Activated CD4-positive, alpha-beta T cell treated with anti-CD3 and anti-CD28 coated beads, Interleukin-2, amount 10 ng/mL, durations not matched to agents 7 days and 5 days (primary cell): ENCODE data around the gene ADCY9. TPM values are rescaled to one million over a fixed set of nuclear protein-coding genes. Genes with fewer than 3 reads are reported as not detected.

ENCODE experiments used
- CTCF ChIA-PET: fragments of 350-600 bp; sonication (Branson Sonifier 250); formaldehyde crosslinking; loops from one replicate; lab custom pipeline; 2021; ENCODE audit warnings: antibody characterized with exemption; lab: Charles Lee
- POLR2A ChIA-PET: fragments of 350-600 bp; sonication (Branson Sonifier 250); formaldehyde crosslinking; loops from one replicate; lab custom pipeline; 2021; ENCODE audit warnings: antibody characterized with exemption; lab: Charles Lee
- DNase-seq: peaks from one replicate; pipeline ENCODE4 v3.0.0-alpha.2; 2020
- H3K27ac Mint-ChIP-seq: one replicate; pipeline ENCODE4 v1.8.0; 2021; ENCODE audit warnings: mild to moderate bottlenecking, moderate library complexity, mixed read lengths
- H3K27me3 Mint-ChIP-seq: one replicate; pipeline ENCODE4 v1.8.0; 2021; ENCODE audit warnings: mixed read lengths
- H3K36me3 Mint-ChIP-seq: one replicate; pipeline ENCODE4 v1.8.0; 2021; ENCODE audit warnings: low read depth, mixed read lengths
- H3K4me1 Mint-ChIP-seq: one replicate; pipeline ENCODE4 v1.8.0; 2021; ENCODE audit warnings: mixed read lengths
- H3K4me3 Mint-ChIP-seq: one replicate; pipeline ENCODE4 v1.8.0; 2021; ENCODE audit warnings: mild to moderate bottlenecking, moderate library complexity, mixed read lengths
- H3K9me3 Mint-ChIP-seq: one replicate; pipeline ENCODE4 v1.8.0; 2021; ENCODE audit warnings: mixed read lengths
- total RNA-seq, 2 experiments: library from RNA; stranded (reverse); gene quantifications; one replicate each; pipeline ENCODE4 v1.2.3, GENCODE V29; 2021

ADCY9 gene
- total RNA-seq, 2 experiments from 2014 or later, result 10.4 to 12.4 TPM

DNA sequence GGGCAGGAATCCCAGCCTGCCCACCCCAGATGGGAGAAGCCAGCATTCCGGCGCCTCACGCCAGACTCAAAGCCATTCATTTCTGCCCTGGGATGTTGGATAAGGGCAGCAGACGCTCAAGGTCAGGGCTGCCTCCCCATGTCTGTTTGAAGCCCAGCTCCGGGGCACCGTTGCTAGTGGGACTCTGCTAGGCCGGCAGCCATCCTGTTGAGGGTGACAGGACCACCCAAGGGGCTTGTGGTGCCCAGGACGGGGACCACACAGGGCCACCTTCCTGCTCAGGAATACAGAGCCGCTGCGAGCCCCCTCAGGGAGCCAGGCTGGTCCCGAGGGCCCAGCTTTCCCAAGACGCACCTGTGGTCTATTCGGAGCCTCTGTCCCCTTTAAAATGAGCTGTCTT lies 134.0 kb downstream of the ADCY9 start:
- Mint-ChIP-seq H3K9me3 (no peaks in the 10 kb centered on the region), H3K36me3 (peaks cover 5% of the 10 kb centered on the region), H3K27me3 (no peaks in the 10 kb centered on the region), H3K27ac (no peak overlapping the region), H3K4me1 (peaks cover 6% of the 10 kb centered on the region), H3K4me3 (no peak overlapping the region)
- DNase-seq, result no peak
- POLR2A ChIA-PET, result no interaction called here
- CTCF ChIA-PET, result interaction anchor here (1.1 to 2.3 kb wide), 6 partner anchors 11 to 290 kb away, joined by 3 to 13 read pairs (median 4); no protein-coding TSS in a partner anchor

DNA sequence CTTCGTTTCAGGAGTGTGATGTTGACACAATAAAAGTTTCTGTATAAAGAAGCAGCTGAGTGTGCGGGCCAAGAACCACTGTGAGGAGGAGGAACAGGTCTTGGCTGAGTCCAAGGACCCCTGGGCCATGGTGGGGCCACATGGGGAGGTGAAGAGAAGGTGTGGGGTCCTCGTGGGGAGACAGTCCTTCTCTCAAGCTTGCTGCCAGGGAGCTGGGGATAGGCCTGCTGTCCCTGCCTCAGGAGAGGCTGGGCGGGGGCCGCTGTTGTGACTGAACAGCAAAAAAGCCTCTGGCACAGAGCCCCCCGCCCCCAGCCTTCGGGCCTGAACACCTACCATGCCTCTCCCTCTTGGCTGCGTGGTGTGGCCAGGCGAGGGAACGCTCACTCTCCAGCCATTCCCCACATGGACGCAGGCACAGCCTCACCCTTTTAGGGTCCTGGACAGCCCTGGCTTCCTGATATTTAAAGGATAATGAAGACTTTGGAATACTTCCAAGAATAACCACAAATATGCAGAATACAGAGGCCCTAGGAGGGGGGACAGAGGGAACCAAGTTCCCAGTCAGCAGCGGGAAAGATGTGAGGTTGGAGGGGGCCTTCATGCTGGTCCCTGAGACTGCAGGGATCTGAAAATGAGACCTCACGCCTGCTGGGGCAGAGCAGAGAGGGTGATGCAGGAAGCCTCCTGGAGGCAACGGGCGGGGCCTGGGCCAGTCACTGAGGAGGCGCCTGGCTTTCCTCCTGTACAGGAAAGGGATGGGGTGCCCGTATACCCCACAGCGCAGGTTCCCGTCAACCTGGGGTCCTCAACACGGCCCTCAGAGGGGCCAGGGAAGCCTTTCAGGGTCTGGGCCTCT lies 135.8 kb downstream of the ADCY9 start:
- ChIA-PET POLR2A (no interaction called here), CTCF (interaction anchor here (0.9 kb wide), 1 partner anchor 274 kb away, joined by 5 read pairs; no protein-coding TSS in a partner anchor)
- Mint-ChIP-seq H3K36me3 (peaks cover 7% of the 10 kb centered on the region), H3K4me1 (peaks cover 6% of the 10 kb centered on the region), H3K9me3 (no peaks in the 10 kb centered on the region), H3K27ac (no peak overlapping the region), H3K27me3 (no peaks in the 10 kb centered on the region), H3K4me3 (no peak overlapping the region)
- no peak for DNase-seq

DNA sequence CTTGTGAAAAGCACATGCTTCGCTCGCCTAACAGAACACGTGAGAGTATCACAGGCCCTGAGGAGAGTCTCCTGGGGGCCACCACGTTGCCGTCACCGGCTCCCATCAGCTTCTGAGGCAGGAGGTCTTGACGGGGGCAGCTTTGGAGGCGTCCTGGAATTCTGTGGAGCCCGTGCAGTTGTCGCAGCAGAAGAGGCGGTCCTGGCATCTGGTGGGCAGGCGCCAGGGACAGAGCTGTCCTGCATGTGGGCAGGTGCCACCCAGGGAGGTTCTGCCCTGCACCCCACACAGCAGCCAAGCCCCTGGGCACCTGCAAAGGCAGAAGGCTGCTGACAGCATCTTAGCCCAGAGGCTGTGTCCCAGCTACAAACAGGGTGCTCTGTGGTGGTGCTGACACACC lies 136.7 kb downstream of the ADCY9 start:
- ChIA-PET CTCF (interaction anchor here (0.9 kb wide), 1 partner anchor 275 kb away, joined by 5 read pairs; no protein-coding TSS in a partner anchor), POLR2A (no interaction called here)
- peaks cover 7% of the 10 kb centered on the region for H3K36me3 Mint-ChIP-seq
- no peak overlapping the region for H3K4me3 Mint-ChIP-seq
- no peaks in the 10 kb centered on the region for H3K27me3 Mint-ChIP-seq
- DNase-seq, result no peak
- H3K9me3 Mint-ChIP-seq, result no peaks in the 10 kb centered on the region
- peaks cover 6% of the 10 kb centered on the region for H3K4me1 Mint-ChIP-seq
- no peak overlapping the region for H3K27ac Mint-ChIP-seq

DNA sequence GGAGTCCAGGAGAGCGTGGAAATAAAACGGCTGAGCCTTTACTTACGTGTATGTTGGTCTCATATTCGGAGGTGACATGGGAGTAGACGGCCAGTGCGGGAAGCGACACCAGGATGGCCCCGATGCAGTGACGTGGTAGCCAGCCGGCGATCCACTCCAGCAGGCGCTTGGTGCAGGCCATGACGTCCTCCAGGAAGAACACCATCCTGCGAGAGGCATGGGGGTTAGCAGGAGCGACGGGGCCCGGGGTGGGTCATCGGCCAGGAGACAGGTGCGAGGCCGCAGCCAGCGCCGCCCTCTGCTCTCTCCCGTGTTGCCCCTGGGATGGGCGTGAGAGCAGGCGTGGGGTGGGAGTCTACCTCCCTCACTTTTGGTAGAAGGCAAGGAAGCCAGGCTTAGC lies 137.2 kb downstream of the ADCY9 start:
- no peak overlapping the region for H3K4me3 Mint-ChIP-seq
- H3K9me3 Mint-ChIP-seq, result no peaks in the 10 kb centered on the region
- POLR2A ChIA-PET, result no interaction called here
- no peak for DNase-seq
- CTCF ChIA-PET, result no interaction called here
- peaks cover 6% of the 10 kb centered on the region for H3K4me1 Mint-ChIP-seq
- peaks cover 7% of the 10 kb centered on the region for H3K36me3 Mint-ChIP-seq
- H3K27ac Mint-ChIP-seq, result no peak overlapping the region
- no peaks in the 10 kb centered on the region for H3K27me3 Mint-ChIP-seq

DNA sequence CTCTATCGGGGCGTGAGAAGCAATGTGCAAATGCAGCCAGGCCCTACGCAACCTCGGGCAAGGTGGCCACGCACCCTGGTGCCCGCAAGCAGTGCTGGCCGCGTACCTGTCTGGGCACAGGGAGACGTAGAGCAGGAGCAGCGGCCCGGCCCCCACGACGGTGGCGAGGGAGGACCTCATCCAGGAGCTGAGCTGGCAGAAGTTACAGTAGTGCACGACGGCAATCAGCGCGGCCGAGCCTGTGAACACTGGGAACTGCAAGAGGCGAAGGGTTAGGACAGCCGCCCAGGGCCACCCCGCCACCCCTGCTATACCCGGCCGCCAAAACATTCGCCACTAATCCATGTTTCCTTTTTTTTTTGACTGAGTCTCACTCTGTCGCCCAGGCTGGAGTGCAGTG lies 138.9 kb downstream of the ADCY9 start:
- H3K4me1 Mint-ChIP-seq, result no peaks in the 10 kb centered on the region
- no peaks in the 10 kb centered on the region for H3K9me3 Mint-ChIP-seq
- H3K36me3 Mint-ChIP-seq, result peaks cover 2% of the 10 kb centered on the region
- ChIA-PET CTCF (no interaction called here), POLR2A (no interaction called here)
- H3K27ac Mint-ChIP-seq, result no peak overlapping the region
- H3K27me3 Mint-ChIP-seq, result no peaks in the 10 kb centered on the region
- H3K4me3 Mint-ChIP-seq, result no peak overlapping the region
- no peak for DNase-seq

DNA sequence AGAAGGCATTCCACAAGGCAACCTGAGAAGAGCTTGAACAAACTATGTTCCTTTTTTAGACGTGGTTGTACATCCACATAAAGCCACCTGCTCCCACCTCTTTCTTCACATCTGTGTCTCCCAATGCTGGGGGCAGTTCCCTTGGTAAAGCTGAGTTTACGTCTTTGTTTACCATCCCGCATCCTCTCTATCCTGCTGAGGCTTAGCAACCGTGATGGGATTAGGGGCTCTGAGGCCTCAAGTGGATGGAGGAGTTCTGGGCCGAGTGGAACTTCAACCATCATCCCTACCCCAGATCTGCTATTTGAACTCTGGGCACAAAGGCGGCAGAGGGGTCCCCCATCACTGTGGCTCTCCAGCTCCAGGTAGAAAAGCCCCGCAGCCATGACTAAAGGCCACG lies 141.5 kb downstream of the ADCY9 start:
- no peaks in the 10 kb centered on the region for H3K4me1 Mint-ChIP-seq
- no peaks in the 10 kb centered on the region for H3K9me3 Mint-ChIP-seq
- peaks cover 2% of the 10 kb centered on the region for H3K36me3 Mint-ChIP-seq
- ChIA-PET POLR2A (no interaction called here), CTCF (interaction anchor here (1.5 kb wide), 1 partner anchor 11 kb away, joined by 4 read pairs; no protein-coding TSS in a partner anchor)
- H3K4me3 Mint-ChIP-seq, result no peak overlapping the region
- no peak overlapping the region for H3K27ac Mint-ChIP-seq
- H3K27me3 Mint-ChIP-seq, result no peaks in the 10 kb centered on the region
- no peak for DNase-seq

DNA sequence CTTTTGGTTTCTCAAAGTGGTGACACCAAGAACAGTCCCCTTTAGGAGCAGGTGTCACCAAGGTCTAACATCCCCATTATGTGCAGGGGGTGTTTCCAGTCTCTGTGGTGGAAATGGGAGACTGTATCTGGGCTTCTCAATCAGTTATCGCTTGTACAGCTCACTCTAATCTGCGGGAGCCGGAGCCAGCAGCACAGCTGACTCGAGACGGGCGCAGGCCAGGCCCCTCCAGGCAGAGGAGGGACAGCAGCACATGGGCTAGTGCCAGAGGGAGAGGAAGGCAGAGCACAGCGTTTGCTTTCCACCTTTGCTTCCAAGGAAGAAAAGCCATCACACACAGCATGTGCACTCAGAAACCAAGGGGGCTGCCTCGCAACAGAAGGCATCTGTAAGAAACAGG lies 144.5 kb downstream of the ADCY9 start:
- Mint-ChIP-seq H3K27me3 (no peaks in the 10 kb centered on the region), H3K36me3 (no peaks in the 10 kb centered on the region), H3K4me3 (no peak overlapping the region), H3K27ac (no peak overlapping the region), H3K9me3 (no peaks in the 10 kb centered on the region), H3K4me1 (no peaks in the 10 kb centered on the region)
- ChIA-PET CTCF (interaction anchor here (0.6 to 2.4 kb wide), 2 partner anchors 11 to 148 kb away, joined by 3 to 6 read pairs; no protein-coding TSS in a partner anchor), POLR2A (no interaction called here)
- no peak for DNase-seq

DNA sequence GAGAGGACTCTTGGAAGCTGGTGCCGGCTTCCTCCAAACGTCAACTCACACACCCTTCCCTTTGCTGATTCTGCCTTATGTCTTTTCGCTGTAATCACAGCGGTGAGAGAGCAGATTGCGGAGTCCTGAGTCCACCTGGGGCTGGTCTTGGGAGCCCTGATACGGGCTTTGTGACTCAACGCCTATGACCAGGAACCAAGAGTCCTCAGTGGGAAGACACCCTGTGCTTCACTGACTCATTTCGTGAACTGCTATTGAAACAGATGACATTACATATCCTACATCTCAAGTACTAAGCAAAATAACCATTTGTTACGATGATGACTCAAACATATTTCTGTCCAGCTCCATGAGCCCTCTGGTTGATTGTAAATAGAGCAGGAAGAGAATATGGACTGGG lies 145.0 kb downstream of the ADCY9 start:
- H3K9me3 Mint-ChIP-seq, result no peaks in the 10 kb centered on the region
- no peak overlapping the region for H3K27ac Mint-ChIP-seq
- H3K27me3 Mint-ChIP-seq, result no peaks in the 10 kb centered on the region
- H3K36me3 Mint-ChIP-seq, result no peaks in the 10 kb centered on the region
- H3K4me3 Mint-ChIP-seq, result no peak overlapping the region
- H3K4me1 Mint-ChIP-seq, result no peaks in the 10 kb centered on the region
- ChIA-PET CTCF (interaction anchor here (0.6 to 2.4 kb wide), 2 partner anchors 12 to 148 kb away, joined by 3 to 6 read pairs; no protein-coding TSS in a partner anchor), POLR2A (no interaction called here)
- DNase-seq, result no peak

DNA sequence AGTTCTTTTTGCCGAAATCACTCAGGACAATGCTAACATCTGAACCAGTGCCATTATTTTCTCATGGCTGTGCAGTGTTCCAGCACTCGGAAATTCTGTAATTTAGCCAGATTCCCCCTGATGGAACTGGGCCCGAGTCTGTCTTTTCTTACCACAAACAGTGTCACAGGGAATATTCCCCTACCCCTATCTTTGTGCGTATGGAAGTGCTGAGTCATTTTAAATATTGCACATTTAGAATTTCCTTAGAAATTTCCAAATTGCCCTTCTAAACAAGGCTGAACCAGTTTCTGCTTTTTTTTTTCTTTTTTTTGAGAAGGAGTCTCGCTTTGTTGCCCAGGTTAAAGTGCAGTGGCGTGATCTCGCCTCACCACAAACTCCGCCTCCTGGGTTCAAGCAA lies 147.7 kb downstream of the ADCY9 start:
- ChIA-PET POLR2A (no interaction called here), CTCF (no interaction called here)
- no peak for DNase-seq
- no peaks in the 10 kb centered on the region for H3K27me3 Mint-ChIP-seq
- H3K4me1 Mint-ChIP-seq, result peaks cover 1% of the 10 kb centered on the region
- no peak overlapping the region for H3K4me3 Mint-ChIP-seq
- H3K27ac Mint-ChIP-seq, result no peak overlapping the region
- peaks cover 5% of the 10 kb centered on the region for H3K36me3 Mint-ChIP-seq
- no peaks in the 10 kb centered on the region for H3K9me3 Mint-ChIP-seq

DNA sequence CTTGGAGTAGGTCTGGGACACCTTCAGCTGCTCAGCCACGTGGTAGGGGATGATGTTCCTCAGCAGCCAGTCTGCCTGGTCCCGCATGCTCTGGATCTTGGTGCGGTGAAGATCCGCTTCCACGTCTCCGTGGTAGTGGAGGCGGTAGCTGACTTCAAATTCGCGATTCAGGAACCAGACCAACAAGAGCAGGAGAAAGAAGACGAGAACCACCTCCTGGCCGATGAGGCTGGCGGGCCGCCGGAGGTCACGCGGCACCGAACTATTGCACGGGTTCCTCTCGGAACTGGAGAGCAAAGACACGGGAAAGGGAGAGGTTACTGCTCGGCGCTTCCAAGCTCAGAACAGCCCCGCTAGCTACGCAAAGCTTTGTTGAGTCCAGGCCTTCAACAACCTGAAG lies 149.6 kb downstream of the ADCY9 start:
- DNase-seq, result no peak
- Mint-ChIP-seq H3K27ac (no peak overlapping the region), H3K4me1 (peaks cover 15% of the 10 kb centered on the region), H3K9me3 (no peaks in the 10 kb centered on the region), H3K36me3 (peaks cover 6% of the 10 kb centered on the region), H3K4me3 (no peak overlapping the region), H3K27me3 (no peaks in the 10 kb centered on the region)
- CTCF ChIA-PET, result interaction anchor here (1.0 to 1.4 kb wide), 3 partner anchors 13 to 75 kb away, joined by 4 to 6 read pairs (median 4); no protein-coding TSS in a partner anchor
- POLR2A ChIA-PET, result no interaction called here

DNA sequence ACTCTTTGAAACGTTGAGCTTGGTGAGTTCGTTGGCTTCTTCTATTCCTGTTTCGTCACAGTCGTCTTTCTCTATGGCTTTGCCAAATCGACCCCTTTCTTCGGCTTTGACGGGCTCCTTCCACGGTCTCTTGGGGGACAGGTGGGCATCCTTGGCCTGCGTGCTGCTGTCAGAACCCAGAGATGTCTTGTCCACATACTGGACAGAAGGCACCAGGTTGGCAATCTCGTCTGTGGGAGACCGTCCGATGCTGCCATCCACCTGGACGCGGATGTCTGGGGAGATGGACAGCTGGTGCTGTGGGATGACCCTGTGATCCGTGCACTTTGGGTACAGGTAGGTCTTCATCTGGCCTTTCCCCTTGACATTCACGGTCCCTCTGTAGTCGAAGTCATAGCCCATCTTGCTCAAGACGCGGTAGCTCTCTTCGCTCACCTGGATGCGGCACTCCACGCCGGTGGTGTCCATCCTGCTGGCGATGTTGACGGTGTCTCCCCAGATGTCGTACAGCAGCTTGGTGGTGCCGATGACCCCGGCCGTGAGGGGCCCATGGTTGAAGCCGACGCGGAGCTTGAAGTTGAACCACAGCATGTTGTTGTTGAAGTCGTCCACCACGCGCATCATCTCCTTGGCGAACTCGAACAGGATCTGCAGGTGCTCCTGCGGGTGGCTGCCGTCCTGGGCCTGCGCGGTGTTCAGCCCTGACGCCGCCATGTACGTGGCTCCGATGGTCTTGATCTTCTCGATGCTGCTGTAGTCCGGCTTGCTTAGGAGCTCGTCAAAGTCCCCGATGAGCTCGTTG lies 150.3 kb downstream of the ADCY9 start:
- ChIA-PET CTCF (interaction anchor here (1.0 to 1.4 kb wide), 3 partner anchors 12 to 76 kb away, joined by 4 to 6 read pairs (median 4); no protein-coding TSS in a partner anchor), POLR2A (no interaction called here)
- Mint-ChIP-seq H3K4me3 (no peak overlapping the region), H3K27me3 (no peaks in the 10 kb centered on the region), H3K27ac (no peak overlapping the region), H3K4me1 (peaks cover 16% of the 10 kb centered on the region), H3K9me3 (no peaks in the 10 kb centered on the region), H3K36me3 (peaks cover 6% of the 10 kb centered on the region)
- no peak for DNase-seq

DNA sequence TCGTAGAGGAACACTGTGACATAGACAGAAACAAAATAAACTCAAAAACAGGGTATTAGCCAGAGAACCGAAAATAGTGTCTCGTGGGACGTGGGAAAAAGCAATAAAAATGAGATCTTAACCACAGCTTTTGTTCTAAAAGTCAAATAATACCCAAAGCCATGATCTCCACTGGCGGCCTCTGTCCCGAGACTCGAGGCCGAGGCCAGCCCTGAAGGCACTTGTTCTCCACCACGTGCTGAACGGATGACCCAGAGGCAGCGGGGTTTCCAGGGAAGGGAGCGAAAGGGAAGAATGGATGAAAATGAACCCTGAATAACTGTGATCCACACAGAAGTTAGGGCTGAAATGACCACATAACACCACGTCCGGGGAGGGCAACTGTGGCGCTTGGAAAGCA lies 150.9 kb downstream of the ADCY9 start:
- no peak for DNase-seq
- Mint-ChIP-seq H3K4me1 (peaks cover 21% of the 10 kb centered on the region), H3K9me3 (no peaks in the 10 kb centered on the region), H3K27me3 (no peaks in the 10 kb centered on the region), H3K27ac (peak overlapping the region; percentile 19), H3K4me3 (no peak overlapping the region), H3K36me3 (peaks cover 6% of the 10 kb centered on the region)
- CTCF ChIA-PET, result no interaction called here
- POLR2A ChIA-PET, result no interaction called here
